PFSK-1 (cell line): ENCODE measurements around the gene RPUSD2.

Experiments
- POLR2AphosphoS5 ChIP-seq: IDR thresholded peaks from 2 replicates; pipeline ENCODE4 v1.6.1; 2012; ENCODE audit warnings: low read depth, mild to moderate bottlenecking, control low read depth, low read length, moderate library complexity
- REST ChIP-seq, 2 experiments: IDR thresholded peaks; 2 replicates each; pipeline versions ENCODE4 v1.6.1 to v1.8.0; 2011 to 2012; ENCODE audit warnings: low read depth in 2 of 2, low read length in 2 of 2, control low read depth in 1 of 2, inconsistent platforms in 1 of 2, mild to moderate bottlenecking in 1 of 2, moderate library complexity in 1 of 2; ENCODE audit not compliant: insufficient read depth in 1 of 2
- TAF1 ChIP-seq: IDR thresholded peaks from 2 replicates; pipeline ENCODE4 v1.6.1; 2012; ENCODE audit warnings: low read length, control low read depth, borderline replicate concordance; ENCODE audit not compliant: insufficient read depth

GRCh38 chr15:40536501-40536900, 32.6 kb upstream of the RPUSD2 start:
- TF ChIP-seq TAF1, result no peak
- TF ChIP-seq REST (IDR thresholded peaks at IDR 0.05; ENCODE audit: insufficient read depth in 1 of 2, low read depth in 2 of 2, low read length in 2 of 2), result no peak
- TF ChIP-seq POLR2AphosphoS5, result no peak
